GM06990 (cell line): ENCODE measurements around the gene PCDHB5.
"Not testable (repeated sequence)": the region's sequence is repeated elsewhere in the genome, so short reads cannot be mapped to it uniquely, and the experiment has no call there.

Experiments
- DNase-seq: peaks from one replicate; pipeline ENCODE4 v3.0.0-alpha.2; 2011; ENCODE audit not compliant: insufficient read length; ENCODE audit errors: extremely low read depth
- H3K27me3 ChIP-seq: replicated peaks from 2 replicates; pipeline ENCODE4 v1.6.0; 2011; ENCODE audit warnings: low read length; ENCODE audit not compliant: control insufficient read depth, insufficient read depth
- H3K36me3 ChIP-seq: 2 replicates; pipeline ENCODE4 v1.5.1; 2011; ENCODE audit warnings: low read length; ENCODE audit not compliant: control insufficient read depth, insufficient read depth
- H3K4me3 ChIP-seq: replicated peaks from 2 replicates; pipeline ENCODE4 v1.5.1; 2011; ENCODE audit warnings: low read depth, mild to moderate bottlenecking, control low read depth, low read length
- CTCF ChIP-seq: IDR thresholded peaks from 2 replicates; pipeline ENCODE4 v1.5.1; 2011; ENCODE audit warnings: low read length, control low read depth, mild to moderate bottlenecking, inconsistent platforms; ENCODE audit not compliant: insufficient read depth, poor library complexity, severe bottlenecking

Gene PCDHB5

GRCh38 chr5:141180313-141180712 lies 45.3 kb downstream of the PCDHB5 start:
- H3K36me3 ChIP-seq: no peaks in the 10 kb centered on the region
- no peak overlapping the region for H3K4me3 ChIP-seq
- DNase-seq: no peak
- no peak for TF ChIP-seq CTCF
- H3K27me3 ChIP-seq: no peaks in the 10 kb centered on the region

- no peak for TF ChIP-seq CTCF
- Histone ChIP-seq H3K36me3 (no peaks in the 10 kb centered on the region), H3K27me3 (no peaks in the 10 kb centered on the region), H3K4me3 (no peak within 1 kb of the TSS)
- no peak for DNase-seq
Measured at GRCh38 chr5:141182248-141182647, 47.2 kb downstream of the PCDHB5 start, which contains the start of gene PCDHB16. TSS of gene PCDHB16 (plus strand) at chr5:141182387. CDS start at chr5:141182560, 173 bp downstream.

DNA sequence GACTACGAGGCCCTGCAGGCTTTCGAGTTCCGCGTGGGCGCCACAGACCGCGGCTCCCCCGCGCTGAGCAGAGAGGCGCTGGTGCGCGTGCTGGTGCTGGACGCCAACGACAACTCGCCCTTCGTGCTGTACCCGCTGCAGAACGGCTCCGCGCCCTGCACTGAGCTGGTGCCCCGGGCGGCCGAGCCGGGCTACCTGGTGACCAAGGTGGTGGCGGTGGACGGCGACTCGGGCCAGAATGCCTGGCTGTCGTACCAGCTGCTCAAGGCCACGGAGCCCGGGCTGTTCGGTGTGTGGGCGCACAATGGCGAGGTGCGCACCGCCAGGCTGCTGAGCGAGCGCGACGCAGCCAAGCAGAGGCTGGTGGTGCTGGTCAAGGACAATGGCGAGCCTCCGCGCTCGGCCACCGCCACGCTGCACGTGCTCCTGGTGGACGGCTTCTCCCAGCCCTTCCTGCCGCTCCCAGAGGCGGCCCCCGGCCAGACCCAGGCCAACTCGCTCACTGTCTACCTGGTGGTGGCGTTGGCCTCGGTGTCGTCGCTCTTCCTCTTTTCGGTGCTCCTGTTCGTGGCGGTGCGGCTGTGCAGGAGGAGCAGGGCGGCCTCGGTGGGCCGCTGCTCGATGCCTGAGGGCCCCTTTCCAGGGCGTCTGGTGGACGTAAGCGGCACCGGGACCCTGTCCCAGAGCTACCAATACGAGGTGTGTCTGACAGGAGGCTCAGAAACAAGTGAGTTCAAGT lies 49.3 kb downstream of the PCDHB5 start:
- H3K36me3 ChIP-seq, H3K27me3 ChIP-seq, DNase-seq: not testable (repeated sequence)

GRCh38 chr5:141186897-141187512 lies 52.0 kb downstream of the PCDHB5 start, which contains the start of gene PCDHB9:
TSS of gene PCDHB9 (plus strand) at chr5:141187161. CDS start at chr5:141187319, 158 bp downstream.
- TF ChIP-seq CTCF: peak; percentile 51
- Histone ChIP-seq H3K27me3 (no peaks in the 10 kb centered on the region), H3K4me3 (peak within 1 kb of the TSS; percentile 19; the same call in 1 of the 2 replicates), H3K36me3 (no peaks in the 10 kb centered on the region)
- no peak for DNase-seq

More for the DNA sequence above, 49.3 kb downstream of the PCDHB5 start:
- H3K4me3 ChIP-seq: not testable (repeated sequence)
